Tongue (tissue), 2 donors: Measurements from ENCODE around the gene CABCOCO1. TPM values are rescaled to one million over a fixed set of nuclear protein-coding genes. Genes with fewer than 3 reads are reported as not detected.

Experiments used
- DNase-seq: peaks from one replicate; pipeline ENCODE4 v3.0.0-alpha.2; 2015
- total RNA-seq: library from RNA; depleted of rRNA; stranded (reverse); fragments of >200 nt; gene quantifications from one replicate; pipeline ENCODE4 v1.2.3, GENCODE V29; 2014

CABCOCO1 gene, protein sequence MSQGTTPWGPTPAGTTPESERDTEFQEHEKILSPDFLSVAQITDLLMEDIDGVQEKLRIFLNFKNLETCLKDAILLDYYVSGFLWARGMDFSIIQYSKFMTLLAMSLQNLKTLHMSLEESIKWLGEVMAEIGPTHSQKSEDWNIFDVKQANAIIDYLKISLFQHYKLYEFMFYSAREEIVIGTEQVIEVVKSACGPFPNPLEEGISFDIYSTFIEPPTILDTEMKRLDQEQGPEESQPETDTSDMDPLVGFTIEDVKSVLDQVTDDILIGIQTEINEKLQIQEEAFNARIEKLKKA
- total RNA-seq = 0.92 TPM

DNA sequence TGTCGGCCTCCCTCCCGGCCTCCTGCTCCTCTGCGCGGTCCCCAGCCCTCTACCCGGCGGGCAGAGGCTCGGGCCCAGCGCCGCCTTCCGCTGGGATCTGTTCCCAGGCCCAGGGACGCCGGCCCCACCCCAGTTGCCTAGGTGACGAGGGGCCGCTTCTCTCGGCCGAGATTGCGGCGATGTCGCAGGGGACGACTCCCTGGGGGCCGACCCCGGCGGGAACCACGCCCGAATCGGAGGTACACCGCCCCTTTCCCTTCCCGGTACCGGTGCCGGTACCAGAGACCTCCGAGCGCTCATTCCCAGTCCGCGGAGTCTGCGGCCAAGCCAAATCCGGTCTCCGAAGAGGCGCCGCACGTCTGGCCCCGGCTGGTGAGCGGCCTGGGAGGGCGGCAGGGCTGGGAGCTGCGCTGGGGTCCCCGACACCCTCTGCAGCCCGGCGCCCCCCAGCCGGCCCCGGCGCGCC lies at the start of gene CABCOCO1:
CABCOCO1 (plus strand) TSS at position 136 of the 466 bp plus-strand sequence; CDS start at position 180, 44 bp downstream.
- peak; percentile 78 for DNase-seq

DNA sequence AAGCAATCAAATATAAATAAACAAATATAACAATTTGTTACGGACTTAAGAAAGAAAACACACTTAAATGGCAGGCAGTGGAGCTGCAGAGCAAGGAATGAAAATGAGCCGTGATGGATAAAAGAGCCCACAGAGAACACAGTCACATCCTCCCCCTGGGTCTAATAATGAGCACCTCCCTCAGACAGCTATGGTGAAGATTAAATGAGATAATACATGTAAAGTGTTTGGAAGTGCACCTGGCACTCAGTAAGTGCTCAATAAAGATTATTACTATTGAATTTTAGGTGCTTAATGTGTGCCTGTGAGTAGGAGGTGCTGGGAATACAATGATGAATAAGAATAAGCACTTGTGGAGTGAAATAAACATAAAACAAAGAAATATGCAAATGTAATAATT lies 49.1 kb upstream of the CABCOCO1 start:
- DNase-seq = no peak

DNA sequence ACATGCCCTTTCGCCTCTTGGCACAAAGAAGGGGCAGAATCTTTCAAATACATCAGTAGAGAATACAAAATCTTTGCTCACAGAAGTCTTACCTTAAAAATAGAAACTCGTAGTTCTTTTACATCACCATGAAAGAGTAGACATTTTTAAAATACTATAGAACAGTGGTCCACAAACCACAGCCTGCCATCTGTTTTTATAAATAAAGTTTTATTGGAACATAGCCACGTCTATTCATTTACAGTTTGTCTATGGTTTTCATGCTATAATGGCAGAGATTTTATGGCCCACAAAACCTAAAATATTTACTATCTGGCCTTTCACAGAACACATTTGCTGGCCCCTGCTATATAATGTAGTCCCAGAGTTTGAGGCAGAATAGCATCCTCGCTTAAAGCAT lies 46.1 kb upstream of the CABCOCO1 start:
- no peak for DNase-seq

DNA sequence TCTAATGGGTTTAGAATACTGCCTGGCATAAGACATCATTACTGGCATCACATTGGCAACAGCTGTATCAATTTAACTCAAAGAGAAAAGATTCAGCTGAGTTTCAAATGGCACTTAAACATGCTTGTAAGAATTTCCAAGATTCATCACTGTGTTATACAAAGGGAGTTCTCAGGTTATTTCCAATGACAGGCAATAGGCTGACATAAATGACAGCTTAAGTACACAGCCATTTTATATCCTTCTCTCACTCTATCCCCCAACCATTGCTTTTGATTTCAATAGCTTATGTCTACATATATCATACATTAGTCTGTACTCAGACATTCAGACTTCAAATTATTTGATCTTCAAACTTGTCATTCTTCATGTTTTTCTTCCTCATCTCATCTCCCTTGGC lies 45.5 kb upstream of the CABCOCO1 start:
- no peak for DNase-seq

DNA sequence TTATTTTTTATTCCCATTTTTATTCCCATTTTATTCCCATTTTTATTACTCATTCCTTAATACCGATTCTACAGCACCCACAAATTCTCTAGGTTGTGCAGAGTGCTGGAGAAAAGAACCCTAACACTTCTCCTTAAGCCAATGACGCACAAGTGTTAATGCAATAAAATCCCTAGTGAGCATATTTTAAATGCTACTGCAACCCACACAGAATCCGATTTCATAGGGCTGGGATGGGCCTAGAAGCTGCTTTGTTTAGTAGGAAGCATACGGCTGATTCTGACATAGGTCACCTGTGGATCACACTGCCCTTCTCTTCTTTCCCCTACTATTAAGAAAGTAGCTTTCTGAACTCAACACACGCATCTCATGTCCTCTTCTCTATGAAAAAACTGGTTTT lies 45.1 kb upstream of the CABCOCO1 start:
- DNase-seq = no peak

DNA sequence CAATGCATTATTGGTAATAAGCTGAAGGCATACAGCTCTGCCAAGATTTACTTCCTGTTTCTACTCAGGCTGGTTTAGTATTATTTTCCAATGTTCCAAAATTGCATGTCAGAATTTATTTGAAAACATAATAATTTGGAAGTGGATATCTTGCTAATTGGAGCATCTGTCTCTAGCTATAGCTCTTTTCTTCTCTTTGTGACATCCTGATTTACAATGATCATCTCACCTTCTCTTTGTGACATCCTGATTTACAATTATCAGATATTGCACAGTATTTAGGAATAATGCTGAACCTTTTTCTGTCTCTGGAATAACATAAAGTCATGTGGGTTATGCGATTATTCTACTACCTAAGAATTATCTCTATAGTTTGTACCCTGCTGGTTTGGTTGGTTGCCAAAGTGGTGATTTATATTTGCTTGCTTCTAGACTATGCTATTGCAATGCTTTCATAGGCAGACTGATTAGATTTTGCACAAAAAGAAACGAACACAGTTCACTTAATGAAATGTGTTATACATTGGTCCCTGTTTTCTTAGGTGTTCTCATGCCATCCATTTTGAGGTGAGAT lies 44.3 kb upstream of the CABCOCO1 start:
- DNase-seq = no peak

DNA sequence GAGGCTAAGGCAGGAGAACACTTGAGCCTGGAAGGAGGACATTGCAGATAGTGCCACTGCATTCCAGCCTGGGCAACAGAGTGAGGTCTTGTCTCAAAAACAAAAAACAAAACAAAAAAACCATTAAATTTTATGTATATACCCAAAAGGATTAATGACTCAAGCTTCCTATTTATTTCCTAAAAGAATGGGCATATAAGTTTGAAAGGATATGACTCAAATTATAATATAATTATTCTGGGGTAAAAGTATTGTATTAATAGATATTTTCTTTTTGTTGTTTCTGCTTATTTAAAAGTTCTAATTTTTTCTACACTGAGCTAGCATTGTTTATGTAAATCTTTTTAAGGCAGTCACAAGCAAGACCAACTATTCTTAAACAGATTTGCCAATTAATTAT lies 42.2 kb upstream of the CABCOCO1 start:
- no peak for DNase-seq

DNA sequence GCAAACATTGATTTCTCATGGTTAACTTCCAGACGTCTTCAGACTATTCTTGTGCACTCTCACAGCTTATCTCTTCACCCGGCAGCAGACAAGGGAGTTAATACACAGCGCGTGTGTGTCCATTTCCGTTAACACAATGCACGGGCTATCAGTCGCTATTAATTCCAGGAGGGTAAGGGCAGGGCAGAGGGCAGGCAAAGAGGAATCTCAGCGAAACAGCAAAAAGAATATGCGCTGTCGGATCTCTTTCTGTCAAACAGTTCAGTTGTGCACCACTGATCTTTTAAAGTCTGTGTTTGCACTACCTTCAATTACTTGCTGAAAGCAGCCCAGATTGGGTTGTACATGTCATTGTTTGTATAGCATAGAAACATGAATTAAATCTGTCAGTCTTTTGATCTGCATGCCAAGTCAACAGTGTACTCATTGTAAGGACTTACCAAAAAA lies 41.1 kb upstream of the CABCOCO1 start:
- peak; percentile 64 for DNase-seq

DNA sequence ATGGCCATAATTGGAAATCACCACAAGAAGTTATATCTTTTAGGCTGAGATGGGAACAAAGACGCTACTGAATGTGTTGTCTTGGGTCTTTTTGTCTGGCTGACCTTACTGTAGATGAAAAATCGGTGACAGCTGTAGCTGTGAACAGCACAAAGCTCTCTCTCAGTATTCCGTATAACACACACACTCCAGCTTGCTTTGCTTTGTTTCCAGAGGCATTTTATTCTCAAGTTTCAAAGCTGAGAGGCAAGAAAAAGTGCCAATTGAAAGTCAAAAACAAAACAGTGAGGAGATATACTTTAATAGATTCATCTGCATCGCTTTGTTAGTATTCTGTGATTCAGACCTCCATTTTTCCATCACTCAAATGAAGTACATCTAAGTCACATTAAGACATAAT lies 39.6 kb upstream of the CABCOCO1 start:
- peak; percentile 93 for DNase-seq

DNA sequence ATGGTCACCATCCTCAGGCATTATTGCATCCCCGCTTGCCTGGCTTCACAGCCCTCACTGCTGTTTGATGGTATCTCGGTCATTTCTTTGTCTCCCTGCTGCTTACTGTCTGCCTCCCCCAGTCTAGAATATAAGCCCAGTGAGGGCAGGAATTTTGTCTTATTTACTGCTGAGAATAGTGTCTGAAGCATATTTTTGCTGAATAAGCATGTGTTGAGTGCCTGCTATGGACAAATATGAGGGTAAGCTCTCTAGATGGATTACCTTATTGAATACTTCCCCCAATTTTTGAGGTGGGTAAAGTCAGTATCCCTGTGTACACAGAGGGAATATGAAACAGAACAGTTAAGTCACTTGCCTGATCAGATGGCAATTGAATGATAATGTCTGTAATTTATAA lies 36.5 kb upstream of the CABCOCO1 start:
- DNase-seq = no peak

DNA sequence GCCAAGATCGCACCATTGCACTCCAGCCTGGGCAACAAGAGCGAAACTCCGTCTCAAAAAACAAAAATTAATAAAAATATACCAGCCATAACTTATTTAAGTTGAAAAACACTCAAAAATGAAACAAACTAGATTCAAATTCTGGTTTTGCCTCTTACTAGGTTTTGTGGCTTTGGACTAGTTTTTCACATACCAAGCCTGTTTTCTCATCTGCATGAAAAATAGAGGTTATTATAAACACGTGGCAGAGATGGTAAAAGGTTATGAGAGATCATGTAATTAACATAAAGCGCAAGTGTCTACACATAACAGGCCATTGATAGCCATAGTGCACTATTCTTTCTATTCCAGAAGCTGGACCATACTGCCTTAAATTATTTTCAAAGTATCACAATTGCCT lies 35.5 kb upstream of the CABCOCO1 start:
- no peak for DNase-seq

DNA sequence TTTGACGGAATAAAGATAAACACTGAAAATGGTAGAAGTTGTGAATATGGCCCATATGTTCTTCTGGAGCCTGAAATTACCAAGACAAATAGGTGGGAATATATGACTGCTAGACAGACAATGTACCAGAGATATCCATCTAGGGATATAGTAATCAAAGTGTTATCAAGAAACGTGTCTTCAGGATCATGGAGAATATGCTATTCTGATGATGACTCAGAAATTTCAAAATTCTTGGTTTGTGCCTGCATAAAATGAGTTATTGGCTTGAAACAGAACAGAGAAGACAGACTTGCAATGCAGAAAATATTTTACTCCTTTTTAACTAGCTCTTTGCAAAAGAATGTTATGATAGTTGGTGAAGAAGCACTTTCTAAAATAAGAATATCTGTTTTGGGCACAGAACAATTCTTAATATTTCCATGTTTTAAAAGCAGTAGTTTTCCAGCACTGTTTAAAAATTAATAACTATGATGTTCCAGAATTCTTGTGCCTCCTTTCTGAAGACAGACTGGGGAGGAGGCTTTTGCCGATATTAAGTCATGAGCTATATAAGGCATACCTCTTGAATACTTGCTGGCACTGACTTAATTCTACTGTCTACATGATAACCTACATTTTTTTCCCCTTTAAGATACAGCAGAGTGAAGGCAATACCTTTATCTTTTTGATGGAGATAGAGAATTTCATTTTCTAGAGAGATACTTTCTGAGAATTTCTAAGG lies 34.4 kb upstream of the CABCOCO1 start:
- no peak for DNase-seq

DNA sequence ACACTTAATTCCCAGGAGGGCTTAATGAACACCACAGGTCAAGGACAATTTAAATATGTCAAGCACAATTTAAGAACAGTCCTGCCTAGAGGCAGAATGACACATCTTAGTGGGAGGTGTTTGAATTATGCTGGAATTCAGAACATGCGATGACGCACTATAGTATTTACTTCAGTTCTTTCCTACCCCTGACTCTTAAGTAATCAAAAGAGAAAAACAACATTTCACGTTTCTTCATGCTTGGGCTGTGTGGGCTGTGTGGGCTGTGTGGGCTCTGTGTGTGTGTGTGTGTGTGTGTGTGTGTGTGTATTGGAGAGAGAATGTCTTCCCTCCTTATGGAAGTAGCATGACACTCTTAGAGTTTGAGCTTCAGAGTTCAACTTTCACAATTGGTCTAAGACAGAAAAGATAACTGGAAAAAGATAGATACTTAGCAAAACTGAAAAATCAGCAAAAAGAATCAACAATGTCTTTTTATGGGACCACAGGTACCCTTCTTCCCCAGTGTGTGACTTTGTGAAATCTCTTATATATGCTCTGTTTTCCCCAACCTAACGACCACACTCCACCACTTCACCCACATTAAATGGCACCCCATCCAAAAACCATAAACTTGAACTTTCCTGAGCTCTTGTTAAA lies 33.7 kb upstream of the CABCOCO1 start:
- DNase-seq = no peak

DNA sequence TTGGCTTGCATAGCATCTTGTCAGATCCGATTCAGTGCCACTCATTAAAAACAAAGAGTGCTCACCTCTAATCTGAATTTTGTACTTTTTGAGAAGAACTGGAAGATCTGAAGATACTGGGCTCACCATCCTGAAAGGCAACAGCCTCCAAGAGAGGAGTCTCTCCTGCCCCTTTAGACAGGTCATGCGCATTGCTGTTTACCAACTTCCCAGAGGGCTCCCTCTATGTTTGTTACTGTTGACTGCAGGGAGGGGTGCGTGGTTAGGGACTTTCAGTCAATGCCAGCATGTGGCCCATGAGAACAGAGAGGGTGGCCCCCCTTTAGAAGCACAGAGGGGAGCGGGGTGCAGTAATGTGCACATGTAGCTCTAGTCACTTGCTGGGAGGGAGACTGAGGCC lies 33.2 kb upstream of the CABCOCO1 start:
- DNase-seq = no peak

DNA sequence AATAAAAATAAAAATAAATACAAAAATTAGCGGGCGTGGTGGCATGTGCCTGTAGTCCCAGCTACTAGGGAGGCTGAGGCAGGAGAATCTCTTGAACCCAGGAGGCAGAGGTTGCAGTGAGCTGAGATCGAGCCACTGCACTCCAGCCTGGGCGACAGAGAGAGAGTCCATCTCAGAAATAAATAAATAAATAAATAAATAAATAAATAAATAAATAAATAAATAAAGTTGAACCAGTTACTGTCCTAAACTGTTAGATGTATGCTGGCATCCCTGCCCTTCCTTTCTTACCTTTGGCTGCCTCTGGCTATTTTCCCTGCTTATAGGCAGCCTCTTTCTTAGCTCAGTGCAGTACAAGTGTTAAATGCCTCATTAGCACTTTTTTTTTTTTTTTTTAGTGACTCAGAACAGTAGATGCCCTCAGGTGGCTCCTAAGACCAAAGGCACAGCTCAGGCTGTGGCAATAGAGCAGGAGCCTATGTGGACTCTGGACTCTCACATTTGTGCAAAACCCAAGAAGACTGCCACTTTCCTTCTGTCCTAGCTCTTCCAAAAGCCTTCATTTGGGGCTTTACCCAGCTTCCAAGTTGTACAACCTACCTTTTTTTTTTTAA lies 30.6 kb upstream of the CABCOCO1 start:
- no peak for DNase-seq

DNA sequence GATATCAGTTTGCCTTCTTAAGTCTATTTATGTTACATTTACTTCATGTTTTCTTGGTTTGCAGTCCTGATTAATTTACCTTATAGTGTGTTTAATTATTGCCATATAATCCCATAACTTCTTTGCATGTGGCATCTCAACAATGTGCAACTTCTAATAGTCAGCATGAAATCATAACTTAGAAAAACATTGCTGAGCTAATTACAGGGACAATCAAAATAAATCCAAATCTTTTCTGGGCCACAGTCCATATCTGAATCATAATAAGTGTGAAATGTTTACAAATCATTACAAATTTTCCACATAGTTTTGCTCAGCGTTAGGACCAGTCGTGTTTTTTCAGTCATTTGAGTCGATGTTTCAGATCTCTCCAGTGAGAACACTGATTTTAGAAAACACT lies 29.1 kb upstream of the CABCOCO1 start:
- DNase-seq = peak; percentile 45

DNA sequence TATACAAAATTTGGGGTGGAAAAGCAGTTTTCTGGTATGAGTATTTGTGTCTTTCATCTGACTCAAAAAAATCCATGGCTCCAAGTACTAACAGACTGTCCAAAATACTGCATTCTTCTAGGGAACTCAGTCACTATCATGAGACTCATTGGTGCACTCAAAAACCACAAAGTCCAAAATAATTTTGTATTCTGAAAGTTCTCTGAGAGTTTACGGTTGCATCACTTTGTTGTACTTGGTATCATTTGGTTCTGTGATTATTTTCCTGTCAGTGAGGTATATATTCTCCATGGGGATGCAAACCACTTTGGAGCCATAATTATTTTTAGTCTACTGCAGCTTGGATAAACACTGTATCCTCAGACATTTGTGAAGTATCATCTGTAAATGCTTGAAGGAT lies 28.0 kb upstream of the CABCOCO1 start:
- no peak for DNase-seq

DNA sequence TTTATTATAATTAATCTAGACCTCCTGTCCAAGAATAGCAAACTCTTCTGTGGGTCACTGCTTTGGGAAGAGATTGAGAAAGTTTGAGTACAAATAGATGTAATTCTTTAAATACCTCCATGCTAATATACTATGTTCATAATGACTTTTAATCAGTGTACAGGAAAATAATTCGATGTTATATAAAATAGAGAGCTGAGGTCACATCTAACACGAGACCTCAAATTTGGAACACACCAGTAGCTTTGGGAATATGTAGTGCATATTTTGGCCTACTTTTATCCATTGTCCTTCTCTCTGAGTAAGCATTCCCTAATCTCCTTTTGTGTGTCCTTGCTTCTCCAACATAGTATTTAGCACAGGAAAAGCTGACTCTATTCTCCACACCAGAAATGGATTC lies 27.3 kb upstream of the CABCOCO1 start:
- no peak for DNase-seq

DNA sequence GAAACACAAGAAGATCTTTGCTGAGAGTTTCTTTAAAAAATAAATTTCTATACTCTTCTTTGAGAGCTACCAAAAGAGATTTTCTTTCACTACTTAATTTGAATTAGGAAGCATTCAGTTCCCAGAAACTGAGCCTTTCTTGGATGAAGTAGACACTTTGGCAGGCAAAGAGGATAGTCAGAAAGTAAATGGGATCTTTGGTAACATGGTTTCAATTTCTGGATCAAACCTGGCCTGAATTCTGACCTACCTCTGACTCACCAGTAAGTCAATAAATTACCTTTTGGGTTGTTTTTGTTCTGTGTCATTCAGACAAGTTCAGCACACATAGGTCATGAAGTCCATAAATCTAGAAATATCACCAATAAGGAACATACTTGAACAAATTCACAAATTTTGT lies 26.8 kb upstream of the CABCOCO1 start:
- DNase-seq = no peak

DNA sequence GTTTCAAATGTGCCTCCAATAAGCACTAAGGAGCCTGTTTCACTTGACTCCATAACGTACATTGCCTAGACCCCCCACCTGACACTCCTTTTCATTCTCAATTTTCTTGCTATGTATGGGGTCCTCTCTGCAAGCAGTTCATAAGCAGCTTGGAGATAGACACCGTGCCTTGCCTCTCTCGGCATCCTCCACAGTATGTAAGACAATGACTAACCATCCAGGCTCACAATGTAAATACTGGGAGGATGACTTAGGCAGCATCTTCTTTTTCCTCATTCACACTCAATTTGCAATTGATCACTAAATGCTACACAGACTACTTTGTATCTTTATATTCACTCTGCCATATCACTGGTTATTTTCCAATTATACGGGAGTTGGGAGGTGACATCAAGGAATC lies 22.8 kb upstream of the CABCOCO1 start:
- DNase-seq = no peak

DNA sequence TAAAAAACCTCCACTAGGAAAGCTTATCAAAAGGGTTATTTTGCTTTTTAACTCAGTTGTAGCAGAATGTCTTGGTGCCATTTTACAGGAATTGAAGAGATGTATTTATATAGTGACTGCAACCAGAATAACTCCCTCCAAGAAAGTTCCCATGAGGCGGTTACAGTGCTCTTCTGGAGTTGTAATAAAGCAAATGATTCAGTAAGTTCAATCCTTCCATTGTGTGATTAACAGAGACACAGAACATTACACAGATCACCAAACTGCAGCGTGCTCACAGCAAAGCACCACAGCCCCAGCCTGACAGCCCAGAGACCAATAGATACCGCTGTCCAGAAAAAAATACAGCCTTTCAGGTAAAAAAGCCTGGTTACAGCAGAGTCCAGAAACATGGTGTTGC lies 21.9 kb upstream of the CABCOCO1 start:
- peak; percentile 42 for DNase-seq

DNA sequence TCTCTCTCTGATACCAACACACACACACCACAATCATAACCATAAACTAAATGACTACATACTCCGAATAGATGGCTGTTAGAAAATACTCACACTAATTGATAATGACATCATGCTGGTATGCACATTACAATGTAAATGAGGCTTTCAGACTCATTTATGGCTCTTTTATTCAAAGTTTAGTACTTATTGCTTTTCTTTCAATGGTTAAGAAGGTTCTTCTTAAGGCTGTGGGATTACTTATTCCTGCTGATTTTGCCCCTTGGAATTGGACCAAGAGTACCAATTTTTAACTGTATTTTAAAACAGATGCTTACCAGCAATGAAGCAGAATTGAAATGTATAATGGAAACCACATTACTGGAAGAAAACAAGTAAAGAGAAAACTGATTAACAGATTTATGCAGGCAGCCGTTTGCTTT lies 20.6 kb upstream of the CABCOCO1 start:
- peak; percentile 52 for DNase-seq

DNA sequence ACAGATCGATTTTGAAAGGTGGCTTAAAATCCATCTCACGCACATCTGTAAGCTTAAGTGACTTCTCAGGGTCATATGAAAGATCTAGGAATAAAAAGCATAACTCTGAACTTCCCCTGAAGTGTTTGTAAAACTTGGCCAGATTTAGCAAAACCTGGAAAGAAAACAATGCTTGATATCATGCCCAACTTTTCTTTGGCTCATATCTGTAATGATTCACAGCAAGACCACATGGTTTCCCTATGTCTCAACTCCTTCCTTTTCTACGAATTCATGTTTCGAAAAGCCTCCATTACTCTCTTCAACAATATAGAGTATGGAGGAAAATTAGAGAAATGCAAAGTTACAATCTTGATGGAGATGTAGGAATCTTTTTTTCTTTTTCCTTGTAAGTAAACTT lies 20.1 kb upstream of the CABCOCO1 start:
- peak; percentile 89 for DNase-seq
